ENCODE results near the gene ADRM1. TPM values are rescaled to one million over a fixed set of nuclear protein-coding genes. Genes with fewer than 3 reads are reported as not detected.

Gene ADRM1
- total and polyA plus RNA-seq, 5 donors from 2014 or later: 67.9 to 117 (median 101) TPM

GRCh38 chr20:62287129-62287528, 15.7 kb upstream of the ADRM1 start:
- no peaks in the 10 kb centered on the region for H3K9me3 ChIP-seq (ENCODE audit: control insufficient read depth in 2 of 2, low read length in 2 of 2)
- no peak overlapping the region for H3K4me3 ChIP-seq (ENCODE audit: low read depth, low read length)
- no peaks in the 10 kb centered on the region for H3K27me3 ChIP-seq (ENCODE audit: control insufficient read depth, insufficient read depth, low read length)
- H3K4me3 Mint-ChIP-seq: no peak overlapping the region
- DNase-seq (no peak), ATAC-seq (ENCODE audit: low read depth in 2 of 2) (no peak)
- H3K36me3 ChIP-seq (ENCODE audit: control insufficient read depth, insufficient read depth, low read length): peaks cover 53% of the 10 kb centered on the region
- no peaks in the 10 kb centered on the region for H3K4me1 ChIP-seq (ENCODE audit: control insufficient read depth, insufficient read depth, low read length, poor library complexity, severe bottlenecking)
- H3K27ac Mint-ChIP-seq: no peak overlapping the region
- no peaks in the 10 kb centered on the region for H3K27me3 Mint-ChIP-seq
- H3K27ac ChIP-seq (ENCODE audit: insufficient read depth, low read length, poor library complexity, severe bottlenecking): no peak overlapping the region
- H3K36me3 Mint-ChIP-seq: peaks cover 19% of the 10 kb centered on the region
- peaks cover 0 to 1% (median under 1%) of the 10 kb centered on the region in 4 donors for H3K4me1 Mint-ChIP-seq
- peaks cover 0 to 1% (median 0%) of the 10 kb centered on the region in 7 donors for H3K9me3 Mint-ChIP-seq

DNA sequence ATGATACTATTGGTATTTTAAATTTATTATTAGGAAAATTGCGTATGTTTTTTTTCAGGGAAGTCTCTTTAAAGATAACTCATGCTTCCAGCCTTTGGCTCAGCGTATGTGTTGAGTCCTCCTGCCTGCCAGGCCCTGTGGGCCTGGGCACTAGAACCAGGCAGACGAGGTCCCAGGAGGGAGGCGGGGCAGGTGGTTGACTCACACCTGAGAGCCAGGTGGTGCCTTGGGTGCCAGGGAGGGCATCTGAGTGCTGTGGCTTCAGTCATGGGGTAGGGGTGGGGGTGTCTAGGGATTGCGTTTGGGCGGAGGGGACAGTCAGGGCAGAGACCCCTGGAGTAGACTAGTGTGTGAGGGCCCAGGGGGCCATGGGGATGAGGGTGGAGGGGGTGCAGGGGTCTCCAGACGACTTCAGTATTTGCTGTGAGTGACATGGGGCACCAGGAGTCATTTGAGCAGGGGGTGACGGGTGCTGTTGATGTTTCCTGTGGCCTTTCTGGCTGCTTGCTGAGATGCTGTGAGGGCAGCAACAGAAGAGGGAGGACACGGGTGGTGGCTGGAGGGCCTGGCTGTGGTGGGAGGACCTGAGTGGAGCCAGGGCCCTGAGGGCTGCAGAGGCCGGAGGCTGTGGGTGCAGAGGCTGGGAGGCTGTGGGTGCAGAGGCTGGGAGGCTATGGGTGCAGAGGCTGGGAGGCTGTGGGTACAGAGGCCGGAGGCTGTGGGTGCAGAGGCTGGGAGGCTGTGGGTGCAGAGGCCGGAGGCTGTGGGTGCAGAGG, 14.8 kb upstream of the ADRM1 start:
- Histone ChIP-seq H3K4me1 (ENCODE audit: control insufficient read depth, insufficient read depth, low read length, poor library complexity, severe bottlenecking) (no peaks in the 10 kb centered on the region), H3K4me3 (ENCODE audit: low read depth, low read length) (no peak overlapping the region)
- peaks cover 19% of the 10 kb centered on the region for H3K36me3 Mint-ChIP-seq

GRCh38 chr20:62288535-62289105, 14.2 kb upstream of the ADRM1 start:
- Mint-ChIP-seq H3K36me3 (peaks cover 18% of the 10 kb centered on the region), H3K4me3 (no peak overlapping the region), H3K9me3 (peaks cover 0 to 1% (median 0%) of the 10 kb centered on the region in 7 donors)

More for the DNA sequence above, 14.8 kb upstream of the ADRM1 start:
- DNase-seq: no peak
- H3K27me3 Mint-ChIP-seq: no peaks in the 10 kb centered on the region
- Histone ChIP-seq H3K9me3 (ENCODE audit: control insufficient read depth in 2 of 2, low read length in 2 of 2) (no peaks in the 10 kb centered on the region), H3K36me3 (ENCODE audit: control insufficient read depth, insufficient read depth, low read length) (peaks cover 49% of the 10 kb centered on the region), H3K27ac (ENCODE audit: insufficient read depth, low read length, poor library complexity, severe bottlenecking) (no peak overlapping the region), H3K27me3 (ENCODE audit: control insufficient read depth, insufficient read depth, low read length) (no peaks in the 10 kb centered on the region)
- peaks cover 0 to 3% (median 1%) of the 10 kb centered on the region in 4 donors for H3K4me1 Mint-ChIP-seq
- no peak overlapping the region for H3K4me3 Mint-ChIP-seq
- peak overlapping the region in 1 of 3 donors; percentile 85 for H3K27ac Mint-ChIP-seq
- ATAC-seq (ENCODE audit: low read depth in 2 of 2): no peak
- H3K9me3 Mint-ChIP-seq: peaks cover 0 to 1% (median 0%) of the 10 kb centered on the region in 7 donors

GRCh38 chr20:62289131-62289530, 13.7 kb upstream of the ADRM1 start:
- Histone ChIP-seq H3K4me1 (ENCODE audit: control insufficient read depth, insufficient read depth, low read length, poor library complexity, severe bottlenecking) (no peaks in the 10 kb centered on the region), H3K27ac (ENCODE audit: insufficient read depth, low read length, poor library complexity, severe bottlenecking) (no peak overlapping the region), H3K27me3 (ENCODE audit: control insufficient read depth, insufficient read depth, low read length) (no peaks in the 10 kb centered on the region), H3K36me3 (ENCODE audit: control insufficient read depth, insufficient read depth, low read length) (peaks cover 44% of the 10 kb centered on the region), H3K9me3 (ENCODE audit: control insufficient read depth in 2 of 2, low read length in 2 of 2) (no peaks in the 10 kb centered on the region), H3K4me3 (ENCODE audit: low read depth, low read length) (no peak overlapping the region)
- ATAC-seq (ENCODE audit: low read depth in 2 of 2) (no peak), DNase-seq (no peak)
- no peaks in the 10 kb centered on the region for H3K27me3 Mint-ChIP-seq
- H3K36me3 Mint-ChIP-seq: peaks cover 18% of the 10 kb centered on the region
- H3K4me3 Mint-ChIP-seq: no peak overlapping the region
- H3K4me1 Mint-ChIP-seq: peaks cover 0 to 3% (median 1%) of the 10 kb centered on the region in 4 donors
- no peak overlapping the region for H3K27ac Mint-ChIP-seq
- H3K9me3 Mint-ChIP-seq: peaks cover 0 to 1% (median 0%) of the 10 kb centered on the region in 7 donors

More at GRCh38 chr20:62288535-62289105, 14.2 kb upstream of the ADRM1 start:
- H3K27ac ChIP-seq (ENCODE audit: insufficient read depth, low read length, poor library complexity, severe bottlenecking): no peak overlapping the region
- DNase-seq: no peak
- no peak overlapping the region for H3K4me3 ChIP-seq (ENCODE audit: low read depth, low read length)
- H3K27ac Mint-ChIP-seq: peak overlapping the region in 1 of 3 donors; percentile 29
- H3K36me3 ChIP-seq (ENCODE audit: control insufficient read depth, insufficient read depth, low read length): peaks cover 45% of the 10 kb centered on the region
- H3K4me1 Mint-ChIP-seq: peaks cover 0 to 3% (median 1%) of the 10 kb centered on the region in 4 donors
- no peaks in the 10 kb centered on the region for H3K9me3 ChIP-seq (ENCODE audit: control insufficient read depth in 2 of 2, low read length in 2 of 2)
- no peaks in the 10 kb centered on the region for H3K27me3 Mint-ChIP-seq
- H3K27me3 ChIP-seq (ENCODE audit: control insufficient read depth, insufficient read depth, low read length): no peaks in the 10 kb centered on the region
- ATAC-seq (ENCODE audit: low read depth in 2 of 2): no peak
- no peaks in the 10 kb centered on the region for H3K4me1 ChIP-seq (ENCODE audit: control insufficient read depth, insufficient read depth, low read length, poor library complexity, severe bottlenecking)

GRCh38 chr20:62289898-62290297, 12.9 kb upstream of the ADRM1 start:
- H3K27me3 ChIP-seq (ENCODE audit: control insufficient read depth, insufficient read depth, low read length): no peaks in the 10 kb centered on the region
- peaks cover 22% of the 10 kb centered on the region for H3K36me3 Mint-ChIP-seq
- peaks cover 0 to 1% (median 0%) of the 10 kb centered on the region in 7 donors for H3K9me3 Mint-ChIP-seq
- H3K4me1 Mint-ChIP-seq: peaks cover 0 to 3% (median 1%) of the 10 kb centered on the region in 4 donors
- H3K27ac ChIP-seq (ENCODE audit: insufficient read depth, low read length, poor library complexity, severe bottlenecking): no peak overlapping the region
- H3K4me1 ChIP-seq (ENCODE audit: control insufficient read depth, insufficient read depth, low read length, poor library complexity, severe bottlenecking): no peaks in the 10 kb centered on the region
- peaks cover 47% of the 10 kb centered on the region for H3K36me3 ChIP-seq (ENCODE audit: control insufficient read depth, insufficient read depth, low read length)
- no peak overlapping the region for H3K27ac Mint-ChIP-seq
- H3K27me3 Mint-ChIP-seq: no peaks in the 10 kb centered on the region
- DNase-seq: no peak
- no peak overlapping the region for H3K4me3 ChIP-seq (ENCODE audit: low read depth, low read length)
- H3K9me3 ChIP-seq (ENCODE audit: control insufficient read depth in 2 of 2, low read length in 2 of 2): no peaks in the 10 kb centered on the region
- no peak overlapping the region for H3K4me3 Mint-ChIP-seq
- no peak for ATAC-seq (ENCODE audit: low read depth in 2 of 2)

DNA sequence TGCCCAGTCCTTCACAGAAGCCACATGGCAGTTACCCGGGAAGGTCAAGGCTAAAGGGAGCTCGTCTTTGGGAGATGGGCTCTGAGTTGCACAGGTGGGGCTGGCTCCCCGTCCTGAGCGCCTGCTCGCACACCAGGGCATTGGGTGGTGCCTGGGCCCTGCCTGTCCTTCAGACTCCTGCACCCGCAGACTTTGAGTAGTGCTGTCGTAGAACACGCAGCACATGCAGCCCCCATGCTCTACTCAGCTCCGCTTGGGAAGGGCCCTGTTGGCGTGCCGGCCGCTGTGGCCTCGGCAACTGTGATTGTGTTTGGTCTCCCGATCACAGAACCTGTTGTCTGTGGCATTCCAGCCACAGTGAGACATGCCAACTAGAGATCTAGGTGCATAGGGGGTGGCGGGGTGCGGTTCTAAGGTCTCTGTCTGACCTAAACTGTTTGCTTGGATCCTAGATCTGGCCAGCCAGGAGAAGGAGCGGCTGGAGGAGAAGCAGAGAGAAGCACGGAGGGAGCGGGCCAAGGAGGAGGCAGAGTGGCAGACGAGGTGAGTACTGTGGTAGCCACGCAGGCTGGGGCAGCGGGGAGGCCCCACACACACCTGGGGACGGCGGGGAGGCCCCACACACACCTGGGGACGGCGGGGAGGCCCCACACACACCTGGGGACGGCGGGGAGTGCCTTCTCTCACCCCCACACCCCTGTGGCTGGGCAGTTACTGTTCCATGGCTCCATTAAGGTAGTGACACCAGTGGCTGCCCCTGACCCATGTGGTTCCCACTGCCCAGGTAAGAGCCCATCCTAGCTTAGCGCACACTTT, 11.3 kb upstream of the ADRM1 start:
- ATAC-seq (ENCODE audit: low read depth in 2 of 2): no peak
- H3K27ac ChIP-seq (ENCODE audit: insufficient read depth, low read length, poor library complexity, severe bottlenecking): no peak overlapping the region

GRCh38 chr20:62292108-62292507, 10.7 kb upstream of the ADRM1 start:
- Histone ChIP-seq H3K4me3 (ENCODE audit: low read depth, low read length) (no peak overlapping the region), H3K4me1 (ENCODE audit: control insufficient read depth, insufficient read depth, low read length, poor library complexity, severe bottlenecking) (no peaks in the 10 kb centered on the region), H3K9me3 (ENCODE audit: control insufficient read depth in 2 of 2, low read length in 2 of 2) (no peaks in the 10 kb centered on the region), H3K27me3 (ENCODE audit: control insufficient read depth, insufficient read depth, low read length) (no peaks in the 10 kb centered on the region), H3K36me3 (ENCODE audit: control insufficient read depth, insufficient read depth, low read length) (peaks cover 44% of the 10 kb centered on the region), H3K27ac (ENCODE audit: insufficient read depth, low read length, poor library complexity, severe bottlenecking) (no peak overlapping the region)
- DNase-seq (peak in 1 of 3 donors; percentile 28), ATAC-seq (ENCODE audit: low read depth in 2 of 2) (peak in 1 of 2 donors; percentile 44)
- Mint-ChIP-seq H3K4me1 (peaks cover 0 to 3% (median 1%) of the 10 kb centered on the region in 4 donors), H3K4me3 (no peak overlapping the region), H3K9me3 (peaks cover 0 to 1% (median 0%) of the 10 kb centered on the region in 7 donors), H3K36me3 (peaks cover 22% of the 10 kb centered on the region), H3K27ac (peak overlapping the region in 1 of 3 donors; percentile 39), H3K27me3 (no peaks in the 10 kb centered on the region)

More for the DNA sequence above, 11.3 kb upstream of the ADRM1 start:
- no peak for DNase-seq
- Mint-ChIP-seq H3K27me3 (no peaks in the 10 kb centered on the region), H3K36me3 (peaks cover 22% of the 10 kb centered on the region), H3K9me3 (peaks cover 0 to 1% (median 0%) of the 10 kb centered on the region in 7 donors), H3K27ac (peak overlapping the region in 1 of 3 donors; percentile 57), H3K4me1 (peaks cover 0 to 3% (median 1%) of the 10 kb centered on the region in 4 donors), H3K4me3 (no peak overlapping the region)
- H3K4me3 ChIP-seq (ENCODE audit: low read depth, low read length): no peak overlapping the region
- H3K4me1 ChIP-seq (ENCODE audit: control insufficient read depth, insufficient read depth, low read length, poor library complexity, severe bottlenecking): no peaks in the 10 kb centered on the region
- peaks cover 46% of the 10 kb centered on the region for H3K36me3 ChIP-seq (ENCODE audit: control insufficient read depth, insufficient read depth, low read length)
- H3K9me3 ChIP-seq (ENCODE audit: control insufficient read depth in 2 of 2, low read length in 2 of 2): no peaks in the 10 kb centered on the region
- H3K27me3 ChIP-seq (ENCODE audit: control insufficient read depth, insufficient read depth, low read length): no peaks in the 10 kb centered on the region

Measured in CD4-positive, CD25-positive, alpha-beta regulatory T cell (primary cell).